ENCODE measurements around the gene MTFR2. TPM values are rescaled to one million over a fixed set of nuclear protein-coding genes. Genes with fewer than 3 reads are reported as not detected.

MTFR2 gene
- polyA plus RNA-seq, 2 of the 4 experiments (the other 2 are of a cell fraction): 11.8 to 20.1 TPM

- ATAC-seq (no peak), FAIRE-seq (no peak), DNase-seq (ENCODE audit: low read depth in 1 of 2, low spot score in 1 of 2) (no peak)
- no peak overlapping the region for H3K4me2 ChIP-seq
- H3K9me3 ChIP-seq: no peaks in the 10 kb centered on the region
- no peak overlapping the region for H3K4me3 ChIP-seq
- no peak overlapping the region for H3K27ac ChIP-seq
- TF ChIP-seq BHLHE40 (IDR thresholded peaks at IDR 0.05; ENCODE audit: low read depth, low read length) (no peak), CHD2 (IDR thresholded peaks at IDR 0.05; ENCODE audit: low read length, partially characterized antibody) (no peak), SREBF2 (IDR thresholded peaks at IDR 0.05) (no peak), NFE2L2 (conservative IDR thresholded peaks at IDR 0.05; ENCODE audit: low read length) (no peak), EP300 (IDR thresholded peaks at IDR 0.05) (no peak), RARB (CRISPR knock-in tag; IDR thresholded peaks at IDR 0.05) (no peak), SMC3 (IDR thresholded peaks at IDR 0.05) (no peak), GATA3 (IDR thresholded peaks at IDR 0.05; ENCODE audit: borderline replicate concordance) (no peak), NR3C1 (IDR thresholded peaks at IDR 0.05) (no peak), RFX5 (IDR thresholded peaks at IDR 0.05) (no peak), ZSCAN20 (CRISPR knock-in tag; IDR thresholded peaks at IDR 0.05) (no peak), ZC3H11A (IDR thresholded peaks at IDR 0.05) (no peak), RNF2 (IDR thresholded peaks at IDR 0.05; ENCODE audit: borderline replicate concordance, low read depth) (no peak), MAFK (IDR thresholded peaks at IDR 0.05; ENCODE audit: partially characterized antibody) (no peak), EHF (CRISPR knock-in tag; IDR thresholded peaks at IDR 0.05) (no peak), CBX2 (IDR thresholded peaks at IDR 0.05; ENCODE audit: borderline replicate concordance, low read depth) (no peak)
- ChIA-PET POLR2A (interaction anchor here (0.7 to 1.0 kb wide), 2 partner anchors 19 to 35 kb away, joined by 3 to 4 read pairs; partner anchors contain the start of gene BCLAF1), CTCF (interaction anchor here (0.6 to 1.3 kb wide), 3 partner anchors 8 to 749 kb away, joined by 3 to 4 read pairs (median 3); no protein-coding TSS in a partner anchor)
- peaks cover 11% of the 10 kb centered on the region; the same call in 2 of the 3 replicates for H3K4me1 ChIP-seq
Measured at GRCh38 chr6:136254851-136255466, 4.8 kb upstream of the MTFR2 start.

- ChIA-PET CTCF (interaction anchor here (1.3 kb wide), 1 partner anchor 293 kb away, joined by 3 read pairs; no protein-coding TSS in a partner anchor), POLR2A (interaction anchor here (1.0 kb wide), 1 partner anchor 36 kb away, joined by 4 read pairs; the partner anchor contains the start of gene BCLAF1)
- ATAC-seq (no peak), FAIRE-seq (no peak), DNase-seq (ENCODE audit: low read depth in 1 of 2, low spot score in 1 of 2) (no peak)
- H3K4me3 ChIP-seq: no peak overlapping the region
- TF ChIP-seq CHD2 (IDR thresholded peaks at IDR 0.05; ENCODE audit: low read length, partially characterized antibody) (no peak), EP300 (IDR thresholded peaks at IDR 0.05) (no peak), CTCF (IDR thresholded peaks at IDR 0.05) (no peak), POLR2AphosphoS2 (conservative IDR thresholded peaks at IDR 0.05; ENCODE audit: low read length) (no peak)
- 93% methylated on average over 6 of the region's 6 CpGs for WGBS (ENCODE audit: missing lambda C conversion rate)
- H3K27ac ChIP-seq: no peak overlapping the region
- peaks cover 16% of the 10 kb centered on the region; the same call in 2 of the 3 replicates for H3K4me1 ChIP-seq
- H3K4me2 ChIP-seq: no peak overlapping the region
- H3K9me3 ChIP-seq: no peaks in the 10 kb centered on the region
Measured at GRCh38 chr6:136253734-136254133, 3.6 kb upstream of the MTFR2 start.

GRCh38 chr6:136252441-136252840, 2.3 kb upstream of the MTFR2 start:
- Histone ChIP-seq H3K4me1 (peaks cover 16% of the 10 kb centered on the region; the same call in 2 of the 3 replicates), H3K4me3 (no peak overlapping the region), H3K4me2 (no peak overlapping the region), H3K27ac (no peak overlapping the region), H3K9me3 (no peaks in the 10 kb centered on the region)
- FAIRE-seq (no peak), ATAC-seq (no peak), DNase-seq (ENCODE audit: low read depth in 1 of 2, low spot score in 1 of 2) (no peak)
- ChIA-PET POLR2A (interaction anchor here (4.6 kb wide), 1 partner anchor 37 kb away, joined by 33 read pairs; the partner anchor contains the start of gene BCLAF1), CTCF (interaction anchor here (1.0 to 1.5 kb wide), 4 partner anchors 9 to 746 kb away, joined by 3 to 4 read pairs (median 3); no protein-coding TSS in a partner anchor)
- 96% methylated on average over 2 of the region's 2 CpGs for WGBS (ENCODE audit: missing lambda C conversion rate)
- TF ChIP-seq EHF (CRISPR knock-in tag; IDR thresholded peaks at IDR 0.05) (no peak), SREBF2 (IDR thresholded peaks at IDR 0.05) (no peak), FOXS1 (CRISPR knock-in tag; IDR thresholded peaks at IDR 0.05) (no peak), RAD21 (conservative IDR thresholded peaks at IDR 0.05 in 1 of 2, IDR thresholded peaks at IDR 0.05 in 1 of 2) (no peak), RARB (CRISPR knock-in tag; IDR thresholded peaks at IDR 0.05) (no peak), HOXB5 (CRISPR knock-in tag; IDR thresholded peaks at IDR 0.05) (no peak), USF2 (IDR thresholded peaks at IDR 0.05) (no peak), KDM1A (IDR thresholded peaks at IDR 0.05; ENCODE audit: low read depth) (no peak), PHF8 (IDR thresholded peaks at IDR 0.05; ENCODE audit: borderline replicate concordance, low read depth) (no peak), SMC3 (IDR thresholded peaks at IDR 0.05) (no peak), MAZ (IDR thresholded peaks at IDR 0.05; ENCODE audit: borderline replicate concordance, low read depth, low read length) (no peak), HOXB13 (CRISPR knock-in tag; IDR thresholded peaks at IDR 0.05; ENCODE audit: low read depth) (no peak), REST (IDR thresholded peaks at IDR 0.05) (no peak), RCOR1 (IDR thresholded peaks at IDR 0.05; ENCODE audit: low read depth, low read length) (no peak)
